HG02938 (cell line): Measurements from ENCODE around the gene PPIL6.

ENCODE experiments used
- ATAC-seq: cut with Tn5 transposase; IDR thresholded peaks from one replicate; pipeline ENCODE4 v1.9.1; 2021; ENCODE audit warnings: mild to moderate bottlenecking, moderate library complexity; ENCODE audit not compliant: unreplicated experiment

Gene PPIL6

GRCh38 chr6:109406196-109406595 is 34.2 kb downstream of the PPIL6 start:
- ATAC-seq, result no peak

GRCh38 chr6:109397020-109397419 is 43.4 kb downstream of the PPIL6 start:
- ATAC-seq, result no peak

GRCh38 chr6:109396046-109396718 is 44.2 kb downstream of the PPIL6 start:
- ATAC-seq, result no peak

GRCh38 chr6:109393886-109394281 is 46.5 kb downstream of the PPIL6 start:
- no peak for ATAC-seq

GRCh38 chr6:109393157-109393885 is 47.1 kb downstream of the PPIL6 start:
- no peak for ATAC-seq

GRCh38 chr6:109389650-109390274 is 50.7 kb downstream of the PPIL6 start:
- no peak for ATAC-seq

GRCh38 chr6:109388265-109388664 is 52.2 kb downstream of the PPIL6 start:
- no peak for ATAC-seq

- ATAC-seq, result no peak
These were observed 56.9 kb downstream of the PPIL6 start for GRCh38 chr6:109383438-109383940.

- peak; percentile 63 for ATAC-seq
These were observed 57.6 kb downstream of the PPIL6 start for GRCh38 chr6:109382576-109383437.

- peak; percentile 40 for ATAC-seq
These were observed 58.5 kb downstream of the PPIL6 start, which contains the start of gene CD164 for GRCh38 chr6:109381747-109382575. Gene CD164, minus strand, starts transcription at chr6:109382467. Its CDS starts 89 bp downstream, at chr6:109382378.

- ATAC-seq, result no peak
These were observed 59.2 kb downstream of the PPIL6 start for GRCh38 chr6:109381061-109381746.

GRCh38 chr6:109379711-109380110 is 60.7 kb downstream of the PPIL6 start:
- no peak for ATAC-seq

- ATAC-seq, result no peak
These were observed 62.7 kb downstream of the PPIL6 start for GRCh38 chr6:109377717-109378116.

GRCh38 chr6:109374326-109374892 is 66.0 kb downstream of the PPIL6 start:
- no peak for ATAC-seq

GRCh38 chr6:109373762-109374161 is 66.7 kb downstream of the PPIL6 start:
- ATAC-seq, result peak; percentile 93

- no peak for ATAC-seq
These were observed 67.1 kb downstream of the PPIL6 start for GRCh38 chr6:109373331-109373730.

GRCh38 chr6:109372130-109372529 is 68.3 kb downstream of the PPIL6 start:
- ATAC-seq, result no peak

- ATAC-seq, result no peak
These were observed 69.6 kb downstream of the PPIL6 start for GRCh38 chr6:109370792-109371191.

- ATAC-seq, result no peak
These were observed 70.1 kb downstream of the PPIL6 start for GRCh38 chr6:109370336-109370735.
